HG03064 (cell line): Measurements from ENCODE around the gene TMEM86B.

Experiments
- ATAC-seq: cut with Tn5 transposase; IDR thresholded peaks from one replicate; pipeline ENCODE4 v1.9.1; 2021; ENCODE audit warnings: low read depth; ENCODE audit not compliant: unreplicated experiment

Gene TMEM86B, protein sequence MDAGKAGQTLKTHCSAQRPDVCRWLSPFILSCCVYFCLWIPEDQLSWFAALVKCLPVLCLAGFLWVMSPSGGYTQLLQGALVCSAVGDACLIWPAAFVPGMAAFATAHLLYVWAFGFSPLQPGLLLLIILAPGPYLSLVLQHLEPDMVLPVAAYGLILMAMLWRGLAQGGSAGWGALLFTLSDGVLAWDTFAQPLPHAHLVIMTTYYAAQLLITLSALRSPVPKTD

DNA sequence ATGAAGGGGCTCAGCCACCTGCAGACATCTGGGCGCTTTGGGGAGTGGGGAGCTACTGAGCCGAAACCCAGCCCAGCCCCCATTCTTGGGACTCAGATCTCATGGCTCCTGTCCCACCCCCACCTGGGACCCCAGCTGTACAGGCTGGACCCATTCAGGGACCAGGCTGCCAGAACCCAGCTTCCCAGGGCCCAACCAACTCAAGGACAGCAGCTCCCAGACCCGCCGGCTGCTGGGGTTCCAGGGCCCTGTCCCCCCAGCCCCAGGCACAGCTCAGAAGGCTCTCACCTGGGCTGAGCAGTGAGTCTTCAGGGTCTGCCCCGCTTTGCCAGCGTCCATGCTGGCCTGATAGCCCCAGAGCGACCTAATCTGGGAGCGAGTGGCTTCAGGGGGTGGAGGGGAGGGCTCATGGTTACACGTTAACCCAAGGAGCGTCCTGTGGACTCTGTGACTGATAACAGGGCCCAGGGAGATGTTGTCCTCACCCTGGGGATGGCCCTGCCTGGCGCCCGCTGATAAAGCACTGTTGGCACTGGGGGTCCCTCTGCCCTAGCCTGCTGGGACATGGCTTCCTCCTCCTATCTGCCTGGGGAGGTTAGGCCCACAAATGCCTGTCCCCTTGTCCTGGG is at the start of gene TMEM86B:
Gene TMEM86B, minus strand, starts transcription at position 361 of the 629 bp plus-strand sequence. Its CDS starts 22 bp downstream, at position 339.
- no peak for ATAC-seq

DNA sequence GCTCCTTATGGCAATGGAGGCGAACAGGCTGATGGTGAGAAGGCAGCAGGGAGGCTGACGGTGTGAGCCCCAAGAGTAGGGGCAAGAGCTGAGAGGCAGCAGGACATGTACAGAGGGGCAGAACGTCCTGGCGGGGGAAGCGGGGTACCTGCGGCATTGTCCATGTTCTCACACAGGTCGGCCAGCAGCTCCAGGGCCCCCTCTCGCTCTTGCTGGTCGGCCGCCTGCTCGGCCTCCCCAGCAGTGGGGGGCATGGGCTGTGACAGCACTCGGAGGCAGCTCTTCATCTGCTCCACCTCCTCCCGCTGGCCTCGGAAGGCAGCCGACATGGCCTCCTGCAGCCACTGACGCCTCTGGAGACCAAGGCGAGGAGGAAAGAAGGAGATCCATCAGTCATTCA is 48.9 kb upstream of the TMEM86B start:
- no peak for ATAC-seq

DNA sequence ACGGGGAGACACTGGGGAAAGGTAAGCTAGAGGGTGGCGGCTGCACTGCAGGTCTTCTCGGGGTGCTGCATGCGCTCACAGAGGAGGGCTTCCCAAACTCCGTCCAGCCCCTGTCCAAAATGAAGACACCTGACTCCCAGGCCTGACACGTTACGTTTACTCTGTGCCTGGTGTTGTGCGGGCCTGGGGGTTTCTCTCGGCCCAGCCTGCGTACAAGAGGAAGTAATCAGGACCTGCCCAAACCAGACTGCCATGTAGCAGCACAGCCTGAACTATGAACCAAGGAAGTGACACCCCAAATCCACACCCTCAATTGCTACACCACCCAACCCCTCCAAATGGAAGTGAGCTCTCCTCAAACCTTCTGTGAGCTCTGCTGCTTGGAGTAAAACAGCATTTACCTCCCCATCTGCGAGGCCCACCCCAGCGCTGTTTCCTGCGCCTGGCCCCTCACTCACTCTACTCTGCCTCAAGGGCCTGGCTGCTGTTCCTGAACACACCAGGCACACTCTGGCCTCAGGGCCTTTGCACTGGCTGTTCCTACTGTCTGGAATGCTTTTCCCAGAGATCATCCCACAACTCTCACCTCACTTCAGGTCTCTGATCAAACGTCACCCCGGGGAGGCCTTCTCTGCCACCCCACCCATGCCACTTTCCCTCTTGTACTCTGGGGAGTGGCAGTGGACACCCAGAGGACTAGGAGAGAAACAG is 48.3 kb upstream of the TMEM86B start:
- no peak for ATAC-seq

DNA sequence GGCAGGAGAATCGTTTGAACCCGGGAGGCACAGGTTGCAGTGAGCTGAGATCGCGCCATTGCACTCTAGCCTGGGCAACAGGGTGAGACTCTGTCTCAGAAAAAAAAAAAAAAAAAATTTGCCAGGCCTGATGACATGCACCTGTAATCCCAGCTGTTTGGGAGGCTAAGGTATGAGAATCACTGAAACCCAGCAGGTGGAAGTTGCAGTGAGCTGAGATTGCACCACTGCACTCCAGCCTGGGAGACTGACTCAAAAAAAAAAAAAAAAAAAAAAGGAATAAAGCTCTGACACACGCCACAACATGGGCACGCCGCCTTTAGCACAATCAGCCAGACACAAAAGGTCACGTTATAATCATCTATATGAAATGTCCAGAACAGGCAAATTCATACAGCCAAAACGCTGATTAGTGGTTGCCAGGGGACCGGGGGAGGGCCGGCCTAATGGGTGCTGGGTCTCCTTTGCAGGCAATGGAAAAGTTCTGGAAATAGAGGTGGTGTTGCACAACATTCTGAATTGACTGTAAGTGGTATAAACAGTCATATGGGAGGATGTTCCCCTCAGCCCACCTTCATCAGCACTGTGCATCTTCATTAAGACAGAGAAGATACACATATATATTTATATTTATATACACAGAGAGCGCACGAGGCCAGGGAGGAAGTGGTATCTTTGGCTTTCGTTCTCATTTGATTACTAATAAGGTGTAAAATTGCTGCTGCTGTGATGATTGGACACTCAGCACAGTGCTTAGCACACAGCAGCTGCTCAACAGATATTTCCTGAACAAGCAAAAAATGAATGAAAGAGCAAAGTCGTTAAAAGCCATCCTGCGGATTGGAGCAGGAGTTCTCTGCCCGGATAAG is 47.5 kb upstream of the TMEM86B start:
- no peak for ATAC-seq

DNA sequence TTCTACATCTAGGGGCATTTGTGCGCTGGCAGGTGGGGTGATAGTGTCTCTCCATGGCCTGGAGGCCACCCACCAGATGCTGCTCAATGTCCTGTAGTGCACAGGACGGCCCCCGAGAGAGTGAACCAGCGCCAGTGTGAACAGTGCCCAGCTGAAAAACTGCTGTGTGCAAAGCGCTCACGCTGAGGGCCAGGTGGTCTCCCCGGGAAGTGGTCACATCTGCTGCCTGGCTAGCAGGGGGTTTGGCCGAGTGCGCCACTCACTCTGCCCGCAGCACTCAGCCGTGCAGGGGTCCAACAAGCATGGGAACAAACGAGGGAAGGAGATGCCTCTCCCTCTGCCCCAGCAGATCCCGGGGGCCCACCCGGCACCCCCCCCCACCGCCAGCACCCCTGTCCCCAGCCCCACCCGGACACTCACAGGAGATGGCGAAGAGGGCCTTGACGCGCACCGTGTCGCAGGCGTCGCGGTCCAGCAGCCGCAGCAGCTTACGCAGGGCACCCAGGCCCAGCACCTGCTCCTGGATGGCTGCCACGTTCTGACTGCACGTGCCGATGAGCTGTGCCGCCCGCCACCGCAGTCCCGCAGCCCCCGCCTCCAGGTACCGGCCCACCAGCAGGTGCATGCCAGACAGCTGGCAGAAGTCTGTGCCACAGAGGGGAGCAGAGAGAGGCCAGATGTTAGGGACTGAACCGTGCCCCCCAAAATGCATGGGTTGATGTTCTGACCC is 45.6 kb upstream of the TMEM86B start:
- no peak for ATAC-seq

DNA sequence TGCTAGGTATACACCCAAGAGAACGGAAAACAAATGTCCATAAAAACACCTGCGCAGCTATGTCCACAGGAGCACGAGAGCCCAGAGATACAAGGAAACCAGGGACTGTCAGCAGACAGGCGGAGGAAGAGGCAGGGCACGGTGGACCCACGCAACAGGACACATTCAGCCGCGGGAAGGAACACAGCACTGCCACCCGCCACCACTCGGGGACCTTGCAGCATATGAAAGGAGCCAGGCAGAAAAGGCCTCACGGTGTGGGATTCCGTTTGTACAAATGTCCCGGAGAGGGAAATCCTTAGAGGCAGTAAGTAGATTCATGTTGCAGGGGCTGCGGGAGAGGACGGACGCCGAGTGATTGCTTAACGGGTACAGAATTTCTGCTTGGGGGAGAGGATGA is 43.6 kb upstream of the TMEM86B start:
- ATAC-seq: no peak

DNA sequence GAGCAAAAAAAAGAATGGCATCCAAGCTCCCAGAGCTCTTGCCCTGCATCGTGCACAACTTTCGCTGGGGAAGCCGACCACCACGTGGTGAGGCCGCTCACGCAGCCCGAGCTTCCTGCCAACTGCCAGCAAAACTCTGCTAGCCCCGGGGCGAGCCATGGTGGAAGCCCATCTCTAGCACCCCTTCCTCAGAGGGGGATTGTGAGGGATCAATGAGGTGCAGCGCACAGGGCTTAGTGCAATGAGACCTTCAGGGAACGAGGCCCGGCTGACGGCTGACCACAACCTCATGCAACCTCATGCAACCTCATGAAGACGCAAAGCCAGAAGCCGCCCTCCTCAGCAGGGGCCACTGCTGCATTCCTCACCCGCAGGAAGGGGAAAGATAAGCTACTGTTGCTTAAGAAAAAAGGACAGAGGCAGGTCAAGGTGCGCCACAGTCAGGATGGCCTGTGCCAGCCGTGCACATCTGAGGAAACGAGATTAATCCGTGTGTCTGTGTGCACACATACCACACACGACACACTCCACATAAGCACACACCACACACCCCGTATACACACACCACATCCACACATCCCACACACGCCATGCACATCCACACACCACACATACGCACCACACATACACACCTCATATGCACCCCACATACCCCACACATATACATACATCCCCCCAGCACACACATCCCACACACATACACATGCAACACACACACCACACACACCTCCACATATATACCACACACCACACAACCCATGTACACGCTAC is 41.8 kb upstream of the TMEM86B start:
- no peak for ATAC-seq

DNA sequence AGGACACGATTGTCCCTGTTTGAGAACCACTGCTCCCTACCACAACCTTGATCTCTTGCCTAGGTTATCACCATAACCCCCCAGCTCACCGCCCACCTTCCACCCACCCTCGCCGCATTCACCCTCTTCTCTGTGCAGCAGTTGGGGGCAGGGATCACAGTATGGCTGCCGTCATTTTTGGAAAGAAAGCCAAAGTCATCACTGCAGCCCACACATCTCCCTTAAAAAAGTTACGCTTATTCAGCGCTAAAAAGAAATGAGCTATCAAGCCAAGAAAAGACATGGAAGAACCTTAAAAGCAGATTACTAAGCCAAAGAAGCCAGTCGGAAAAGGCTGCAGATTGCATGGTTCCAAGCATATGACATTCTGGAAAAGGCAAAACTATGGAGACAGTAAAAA is 40.7 kb upstream of the TMEM86B start:
- ATAC-seq: no peak

DNA sequence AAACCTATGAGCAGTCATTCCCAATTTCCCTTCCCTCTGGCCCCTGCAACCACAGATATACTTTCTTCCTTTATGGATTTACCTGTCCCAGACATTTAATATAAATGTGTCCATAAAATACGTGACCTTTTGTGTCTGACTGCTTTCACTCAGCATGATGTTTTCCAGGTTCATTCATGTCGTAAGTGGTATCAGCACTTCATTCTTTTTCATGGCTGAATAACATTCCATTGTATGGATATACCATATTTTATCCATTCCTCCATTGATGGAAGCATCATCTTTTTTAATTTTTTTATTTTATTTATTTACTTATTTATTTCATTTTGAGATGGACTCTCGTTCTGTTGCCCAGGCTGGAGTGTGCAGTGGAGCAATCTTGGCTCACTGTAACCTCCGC is 38.3 kb upstream of the TMEM86B start:
- ATAC-seq: no peak

DNA sequence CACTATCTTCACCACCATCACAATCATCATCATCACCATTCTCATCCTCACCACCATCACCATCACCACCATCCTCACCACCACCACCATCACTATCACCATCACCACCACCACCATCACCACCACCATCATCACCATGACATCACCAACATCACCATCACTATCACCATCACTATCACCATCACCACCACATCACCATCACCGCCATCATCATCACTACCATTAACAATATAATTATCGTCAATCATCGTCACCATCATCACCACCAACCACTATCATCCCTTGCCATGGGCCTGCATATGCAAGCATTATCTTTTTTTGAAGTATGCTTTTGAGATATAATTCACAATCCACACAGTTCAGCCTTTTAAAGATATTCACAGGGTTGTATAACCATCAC is 37.8 kb upstream of the TMEM86B start:
- no peak for ATAC-seq

DNA sequence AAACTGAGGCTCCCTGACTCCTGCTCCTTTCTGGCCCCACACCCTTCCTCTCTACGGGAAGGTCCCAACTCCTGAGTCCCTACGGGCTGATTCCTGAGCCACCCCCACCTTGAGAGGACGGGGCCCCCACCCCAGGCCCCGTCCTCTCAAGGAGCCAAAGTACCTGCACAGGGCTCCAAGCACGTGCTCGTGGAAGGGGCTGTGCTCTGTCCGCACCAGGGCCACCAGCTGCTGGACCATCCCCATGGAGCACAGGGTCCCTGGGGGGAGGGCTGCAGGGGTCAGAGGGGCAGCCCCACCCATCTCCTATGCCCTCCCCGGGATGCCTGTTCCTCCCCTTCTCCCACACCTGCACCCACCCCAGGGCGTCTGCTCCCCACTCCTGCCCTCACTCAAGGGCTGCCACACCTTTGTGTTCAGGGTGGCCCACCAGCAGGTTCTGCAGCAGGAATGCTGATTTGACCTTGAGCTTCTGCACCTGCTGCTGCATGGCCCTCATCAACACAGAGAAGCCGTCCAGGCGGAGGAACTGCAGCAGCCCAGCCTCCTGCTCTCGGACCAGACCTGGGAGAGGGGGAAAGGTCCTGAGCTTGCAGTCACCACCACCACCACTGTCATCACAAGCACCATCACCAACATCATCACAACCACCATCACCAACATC is 37.3 kb upstream of the TMEM86B start:
- no peak for ATAC-seq

DNA sequence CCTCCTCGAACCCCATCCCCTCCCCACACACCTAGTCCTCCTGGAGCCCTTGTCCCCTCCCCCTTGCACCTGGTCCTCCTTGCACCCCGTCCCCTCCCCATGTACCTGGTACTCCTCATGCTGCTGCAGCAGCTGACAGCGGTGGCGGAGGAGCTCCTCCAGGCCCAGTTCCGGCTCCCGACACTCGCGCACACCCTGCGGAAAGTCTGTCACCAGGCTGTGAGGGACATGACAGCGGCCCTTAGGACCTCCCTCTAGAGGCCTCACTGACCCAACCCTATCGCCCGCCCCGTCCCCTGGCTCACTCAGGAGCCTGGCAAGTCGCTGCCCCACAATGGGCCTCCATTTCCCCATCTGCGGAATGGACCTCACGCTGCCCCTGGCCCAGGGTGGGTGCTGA is 36.6 kb upstream of the TMEM86B start:
- ATAC-seq: no peak

DNA sequence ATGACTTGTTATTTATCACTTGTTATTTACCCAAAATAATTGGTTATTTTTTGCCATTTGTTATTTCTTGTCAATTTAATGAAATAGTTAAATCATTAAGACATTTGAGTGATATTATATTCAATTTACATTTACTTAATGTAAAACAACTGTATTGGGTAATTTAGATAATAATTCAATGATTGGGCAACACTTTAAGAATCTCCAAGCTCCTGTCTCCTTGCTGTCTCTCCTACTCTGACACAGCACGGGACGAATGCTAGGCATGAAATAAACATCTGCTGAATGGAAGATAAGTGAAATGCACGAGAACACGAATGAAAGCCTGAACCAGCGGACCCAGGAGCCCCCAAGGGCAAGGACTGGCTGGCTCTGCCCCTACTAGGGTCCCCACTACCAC is 36.0 kb upstream of the TMEM86B start:
- no peak for ATAC-seq

DNA sequence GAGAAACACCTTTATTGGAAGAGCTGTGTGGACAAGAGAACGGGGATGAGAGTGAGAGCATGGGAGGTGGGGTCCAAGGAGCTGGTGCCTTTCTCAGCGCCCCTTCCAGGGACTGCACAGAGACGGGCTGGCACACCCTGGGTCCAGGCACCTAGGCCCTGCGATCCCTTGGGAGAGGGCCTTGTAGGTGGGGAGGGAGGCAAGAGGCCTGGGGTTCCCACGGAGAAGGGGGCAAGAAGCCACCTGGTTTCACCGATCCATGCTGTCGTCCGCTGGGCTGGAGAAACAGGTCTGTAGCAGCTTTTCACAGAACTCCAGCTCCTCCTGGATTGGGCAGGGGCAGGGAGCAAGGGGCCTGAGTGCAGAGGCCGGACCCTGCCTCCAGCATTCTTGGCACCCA is 33.8 kb upstream of the TMEM86B start:
- ATAC-seq: no peak

DNA sequence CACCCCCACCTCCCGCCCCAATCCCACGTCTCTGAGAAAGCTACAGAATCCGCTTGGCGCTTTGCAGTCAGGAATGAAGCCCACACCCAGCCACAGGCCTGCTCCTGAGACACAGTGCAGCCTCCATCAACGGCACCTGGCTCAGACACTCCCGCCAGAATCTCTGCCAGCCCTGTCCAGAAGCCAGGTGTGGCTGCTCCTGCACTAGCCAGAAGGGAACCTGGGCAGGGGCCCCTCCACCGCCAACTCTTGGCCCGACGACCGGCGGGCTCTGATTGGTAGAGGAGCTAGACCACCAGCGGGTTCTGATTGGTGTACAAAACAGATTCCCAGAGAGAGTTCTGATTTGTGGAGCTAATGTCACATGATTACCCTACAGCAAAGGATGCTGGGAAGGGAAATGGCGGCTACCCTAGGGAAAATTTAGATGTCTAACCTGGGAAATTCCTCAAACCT is 33.1 kb upstream of the TMEM86B start:
- ATAC-seq: no peak

DNA sequence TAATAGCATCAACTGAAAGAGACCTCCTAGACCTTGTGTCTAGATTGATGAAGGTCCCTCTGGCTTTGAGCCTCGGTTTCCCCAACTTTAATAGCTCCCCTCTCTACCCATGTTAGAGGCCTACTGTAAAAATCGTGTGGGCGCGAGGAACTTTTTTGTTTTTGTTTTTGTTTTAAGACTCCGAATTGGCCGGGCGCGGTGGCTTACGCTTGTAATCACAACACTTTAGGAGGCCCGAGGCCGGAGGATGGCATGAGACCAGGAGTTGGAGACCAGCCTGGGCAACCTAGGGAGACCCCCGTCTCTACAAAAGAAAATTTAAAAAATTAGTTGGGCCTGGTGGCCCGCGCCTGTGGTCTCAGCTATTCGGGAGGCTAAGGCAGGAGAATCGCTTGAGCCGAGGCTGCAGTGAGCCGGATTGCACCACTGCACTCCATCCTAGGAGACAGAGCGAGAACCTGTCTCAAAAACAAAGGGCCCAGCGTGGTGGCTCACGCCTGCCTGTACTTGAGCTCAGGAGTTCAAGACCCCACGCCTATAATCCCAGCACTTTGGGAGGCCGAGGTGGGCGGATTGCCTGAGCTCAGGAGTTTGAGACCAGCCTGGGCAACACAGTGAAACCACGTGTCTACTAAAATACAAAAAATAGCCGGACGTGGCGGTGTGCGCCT is 31.1 kb upstream of the TMEM86B start:
- ATAC-seq: no peak

DNA sequence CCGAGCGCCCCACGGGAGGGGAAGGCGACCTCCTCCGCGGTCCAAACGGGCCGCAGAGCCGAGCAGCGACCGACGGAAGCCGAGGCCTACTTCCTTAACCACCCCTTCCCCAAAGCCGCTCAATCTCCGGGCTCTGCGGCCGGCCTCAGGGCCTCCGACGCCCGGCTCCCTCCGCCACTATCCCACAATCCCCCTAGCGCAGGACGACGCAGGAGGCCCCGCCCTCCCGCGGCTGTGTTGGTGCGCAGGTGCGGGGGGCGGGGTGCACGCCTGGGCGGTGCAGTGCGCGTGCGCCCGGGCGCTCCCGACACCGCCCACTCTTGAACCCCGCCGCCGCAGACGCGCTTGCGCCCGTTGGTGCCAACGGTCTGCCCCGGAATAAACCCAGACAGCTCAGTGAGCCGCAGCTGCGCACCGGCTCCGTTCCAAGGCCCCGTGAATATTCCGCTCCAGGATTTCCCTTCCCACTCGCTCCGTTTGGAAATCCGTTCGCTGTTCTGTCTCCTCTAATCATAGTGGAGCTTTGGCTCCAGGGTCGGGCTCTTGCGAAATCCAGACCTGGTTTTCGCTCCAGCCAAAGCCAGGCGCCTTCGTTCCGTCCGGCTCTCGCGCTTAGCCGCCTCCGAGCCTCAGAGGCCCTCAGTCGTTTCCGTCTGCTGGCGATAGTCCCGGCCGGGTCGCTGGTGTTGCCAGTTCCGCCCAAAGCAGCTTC is 30.4 kb upstream of the TMEM86B start, which contains the start of gene PPP6R1:
Gene PPP6R1, minus strand, starts transcription at position 190 of the 712 bp plus-strand sequence. CDS start 11,914 bp downstream, outside the sequence.
- ATAC-seq: peak; percentile 45

DNA sequence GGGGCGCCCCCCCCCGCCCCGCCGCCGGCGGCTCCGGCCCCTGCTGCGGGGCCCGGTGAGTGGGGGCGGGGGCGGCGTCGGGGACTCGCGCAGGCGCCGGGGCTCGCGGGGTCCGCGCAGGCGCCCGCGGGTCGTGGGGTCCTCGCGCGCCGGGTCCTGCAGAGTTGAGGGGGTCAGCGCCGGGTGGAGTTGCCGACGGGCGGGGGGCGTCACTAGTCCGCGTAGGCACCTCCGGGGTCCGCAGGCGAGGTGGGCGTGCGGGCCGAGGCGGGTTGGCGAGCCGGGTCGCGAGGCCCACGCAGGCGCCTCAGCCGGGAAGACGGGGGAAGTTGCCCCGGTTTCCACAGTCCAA is 29.9 kb upstream of the TMEM86B start:
- ATAC-seq: peak; percentile 13
